LNCAP (cell line): ENCODE results near the gene TRMT1.

Source experiments
- CTCF ChIP-seq: fragments of 450-650 bp; IDR thresholded peaks from 2 replicates; pipeline ENCODE4 v1.5.1; 2017; ENCODE audit warnings: mild to moderate bottlenecking

TRMT1 gene

GRCh38 chr19:13151605-13152355 is 35.2 kb upstream of the TRMT1 start:
- no peak for TF ChIP-seq CTCF

- no peak for TF ChIP-seq CTCF
These were observed 34.5 kb upstream of the TRMT1 start for GRCh38 chr19:13150931-13151604.

GRCh38 chr19:13150187-13150930 is 33.8 kb upstream of the TRMT1 start, which contains the start of the genes IER2 and STX10:
Gene IER2 (plus strand): TSS chr19:13150411. CDS start chr19:13153187, 2,776 bp downstream.
Gene STX10 (minus strand): TSS chr19:13150375. CDS start chr19:13150173, 202 bp downstream.
- TF ChIP-seq CTCF = peak; percentile 30; the same call in 1 of the 2 replicates

- TF ChIP-seq CTCF = no peak
These were observed 33.2 kb upstream of the TRMT1 start for GRCh38 chr19:13149628-13150186.

GRCh38 chr19:13146763-13147563 is 30.4 kb upstream of the TRMT1 start:
- no peak for TF ChIP-seq CTCF

- no peak for TF ChIP-seq CTCF
These were observed 23.2 kb upstream of the TRMT1 start for GRCh38 chr19:13139633-13140311.
